ENCODE results near the gene RETREG2.

DNA sequence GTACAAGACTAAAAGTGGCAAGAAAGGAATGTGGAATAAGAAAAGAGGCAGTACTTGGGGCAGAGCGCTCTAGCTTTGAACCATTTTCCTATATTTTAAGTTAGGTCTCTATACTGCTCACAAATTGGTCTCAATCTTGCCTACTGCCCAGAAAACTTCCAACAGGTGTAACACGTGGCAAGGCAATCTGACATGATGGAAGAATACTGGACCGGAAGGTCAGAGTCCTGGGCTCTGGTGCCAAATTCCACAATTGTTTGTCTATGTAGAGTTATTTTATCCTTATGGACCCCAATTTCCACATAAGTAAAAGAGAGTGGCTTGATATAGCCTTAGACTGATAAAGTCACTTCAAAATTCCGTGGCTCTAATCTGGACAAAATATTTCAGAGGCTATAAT is 46.3 kb upstream of the RETREG2 start:
- TF ChIP-seq, protein P1, sequence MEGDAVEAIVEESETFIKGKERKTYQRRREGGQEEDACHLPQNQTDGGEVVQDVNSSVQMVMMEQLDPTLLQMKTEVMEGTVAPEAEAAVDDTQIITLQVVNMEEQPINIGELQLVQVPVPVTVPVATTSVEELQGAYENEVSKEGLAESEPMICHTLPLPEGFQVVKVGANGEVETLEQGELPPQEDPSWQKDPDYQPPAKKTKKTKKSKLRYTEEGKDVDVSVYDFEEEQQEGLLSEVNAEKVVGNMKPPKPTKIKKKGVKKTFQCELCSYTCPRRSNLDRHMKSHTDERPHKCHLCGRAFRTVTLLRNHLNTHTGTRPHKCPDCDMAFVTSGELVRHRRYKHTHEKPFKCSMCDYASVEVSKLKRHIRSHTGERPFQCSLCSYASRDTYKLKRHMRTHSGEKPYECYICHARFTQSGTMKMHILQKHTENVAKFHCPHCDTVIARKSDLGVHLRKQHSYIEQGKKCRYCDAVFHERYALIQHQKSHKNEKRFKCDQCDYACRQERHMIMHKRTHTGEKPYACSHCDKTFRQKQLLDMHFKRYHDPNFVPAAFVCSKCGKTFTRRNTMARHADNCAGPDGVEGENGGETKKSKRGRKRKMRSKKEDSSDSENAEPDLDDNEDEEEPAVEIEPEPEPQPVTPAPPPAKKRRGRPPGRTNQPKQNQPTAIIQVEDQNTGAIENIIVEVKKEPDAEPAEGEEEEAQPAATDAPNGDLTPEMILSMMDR (IDR thresholded peaks at IDR 0.05; ENCODE audit: low read depth, low read length, missing input control): no peak
- TF ChIP-seq MAX (IDR thresholded peaks at IDR 0.05): peak; percentile 43
- TF ChIP-seq FOXA1 (IDR thresholded peaks at IDR 0.05): no peak
- TF ChIP-seq GABPA (IDR thresholded peaks at IDR 0.05 in 1 of 2, conservative IDR thresholded peaks at IDR 0.05 in 1 of 2): no peak
- TF ChIP-seq REST (IDR thresholded peaks at IDR 0.05): no peak
- no peak for TF ChIP-seq TAF1 (conservative IDR thresholded peaks at IDR 0.05)
- TF ChIP-seq SP1 (IDR thresholded peaks at IDR 0.05): peak; percentile 63
- TF ChIP-seq RAD21 (IDR thresholded peaks at IDR 0.05): peak in 1 of 2 donors; percentile 9
